ENCODE measurements around the gene EGFL8.
"Not testable (repeated sequence)": the region's sequence is repeated elsewhere in the genome, so short reads cannot be mapped to it uniquely, and the experiment has no call there.

Gene EGFL8

DNA sequence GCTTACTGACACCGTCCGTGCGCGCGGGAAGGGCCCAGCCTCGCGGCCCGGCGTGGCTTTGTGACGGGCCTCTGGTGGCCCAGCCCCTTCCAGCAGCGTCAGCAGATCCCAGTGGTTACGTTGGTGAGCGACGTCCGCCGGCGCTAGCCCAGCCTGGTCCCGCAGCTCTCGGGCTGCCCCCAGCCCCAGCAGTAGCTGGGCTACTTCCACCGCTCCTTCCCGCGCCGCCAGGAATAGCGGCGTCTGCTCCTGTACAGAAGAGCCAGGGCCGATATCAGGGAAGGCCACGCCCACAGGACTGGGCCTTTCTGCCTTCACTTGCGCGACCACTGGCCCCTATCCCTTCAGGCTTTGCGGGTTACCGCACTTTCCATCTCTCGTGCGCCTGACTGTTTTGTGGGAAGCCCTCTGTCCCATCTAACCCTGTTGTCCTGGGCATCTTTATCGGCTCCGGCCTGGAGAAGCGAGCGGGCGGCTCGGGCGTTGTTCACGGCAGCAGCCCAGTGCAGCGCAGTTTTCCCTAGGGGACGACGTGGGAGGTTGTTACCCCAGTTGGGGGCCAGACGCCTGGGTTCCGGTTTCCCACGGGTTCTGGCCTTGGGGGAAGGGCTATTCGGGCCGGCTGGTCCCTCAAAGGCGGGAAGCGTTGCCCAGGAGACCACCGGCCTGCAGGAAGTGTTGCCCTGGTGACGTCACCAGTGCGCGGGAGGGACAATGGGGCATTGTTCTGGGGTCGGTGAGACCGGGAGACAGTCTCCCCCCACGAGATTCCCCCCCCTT, 31.7 kb downstream of the EGFL8 start:
- peak; percentile 46 for DNase-seq (ENCODE audit: low spot score)

DNA sequence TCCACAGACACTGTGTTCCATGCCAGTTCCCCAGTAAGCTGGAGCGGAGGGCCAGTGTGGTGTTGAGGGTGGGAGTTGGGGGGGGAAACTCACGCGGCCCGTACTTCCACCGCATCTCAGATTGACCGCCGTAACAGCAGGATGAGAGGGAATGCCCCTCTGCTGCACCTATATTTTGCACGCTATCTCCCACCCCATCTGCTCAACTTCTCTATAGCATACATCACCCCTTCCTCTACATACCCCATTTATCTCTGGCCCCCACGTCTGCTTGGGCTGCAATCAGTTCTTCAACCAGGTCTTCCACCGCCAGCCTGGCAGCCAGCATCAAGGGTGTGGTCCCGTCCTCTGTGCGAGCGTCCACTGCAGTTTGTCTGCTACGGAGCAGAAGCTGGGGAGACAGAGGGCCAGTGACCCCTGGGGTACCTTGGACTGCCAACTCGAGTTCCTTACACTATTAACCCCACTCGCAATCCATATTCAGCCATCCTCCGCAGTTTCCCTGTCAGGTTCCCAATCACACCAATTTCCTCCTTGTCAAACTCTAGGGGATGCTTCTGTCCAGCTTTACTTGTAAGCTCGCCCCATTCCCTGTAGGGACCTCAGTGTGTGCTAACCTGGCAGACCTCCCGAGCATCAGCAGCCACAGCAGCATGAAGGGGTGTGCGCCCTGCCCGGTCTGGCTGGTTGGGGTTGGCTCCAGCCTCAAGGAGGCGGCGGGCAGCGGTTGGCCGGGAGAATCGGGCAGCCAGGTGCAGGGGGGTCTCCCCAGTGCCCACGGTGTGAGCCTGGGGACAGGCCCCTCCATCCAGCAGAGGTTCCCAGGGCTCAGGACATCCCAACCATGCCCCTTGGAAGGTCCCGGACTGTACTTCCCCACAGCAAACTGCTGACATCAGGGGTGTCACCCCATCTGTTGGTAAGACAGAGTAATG, 32.6 kb downstream of the EGFL8 start:
- DNase-seq (ENCODE audit: low spot score), result no peak

DNA sequence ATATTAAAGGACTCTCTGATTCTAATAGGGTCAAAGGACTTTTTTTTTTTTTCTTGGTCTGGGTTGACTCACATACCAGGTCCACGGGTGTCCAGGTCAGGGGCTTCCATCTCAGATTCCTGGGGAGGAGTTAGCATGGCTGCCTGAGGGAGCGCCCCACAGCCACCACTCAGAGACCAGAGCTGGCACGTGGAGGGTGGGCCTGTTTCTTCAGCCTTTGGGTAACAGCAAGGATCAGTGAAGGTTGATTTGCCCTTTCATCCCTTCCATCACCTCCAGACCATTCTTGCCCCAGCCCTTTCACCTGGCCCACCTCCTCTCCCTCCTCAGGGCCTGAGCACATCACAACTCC, 33.9 kb downstream of the EGFL8 start:
- no peak for DNase-seq (ENCODE audit: low spot score)

DNA sequence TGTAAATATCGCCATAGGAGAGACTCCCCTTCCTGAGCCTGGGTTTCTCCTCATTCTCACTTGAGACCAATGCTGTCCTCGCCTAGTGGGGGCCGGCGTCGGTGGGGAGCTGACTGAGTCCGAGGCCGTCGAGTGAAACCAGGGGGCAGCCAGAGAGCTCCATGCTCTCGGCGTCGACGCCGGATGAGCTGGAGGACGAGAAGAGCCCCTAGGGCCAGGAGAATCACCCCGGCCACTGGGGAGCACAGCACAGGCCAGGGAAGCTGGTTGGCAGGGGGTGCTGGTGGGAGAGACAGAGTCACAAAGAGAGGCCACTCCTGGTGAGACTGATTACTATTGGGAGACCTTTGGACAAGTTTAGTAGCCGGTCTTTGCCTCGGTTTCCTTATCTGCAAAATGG, 34.5 kb downstream of the EGFL8 start:
- DNase-seq (ENCODE audit: low spot score), result no peak

DNA sequence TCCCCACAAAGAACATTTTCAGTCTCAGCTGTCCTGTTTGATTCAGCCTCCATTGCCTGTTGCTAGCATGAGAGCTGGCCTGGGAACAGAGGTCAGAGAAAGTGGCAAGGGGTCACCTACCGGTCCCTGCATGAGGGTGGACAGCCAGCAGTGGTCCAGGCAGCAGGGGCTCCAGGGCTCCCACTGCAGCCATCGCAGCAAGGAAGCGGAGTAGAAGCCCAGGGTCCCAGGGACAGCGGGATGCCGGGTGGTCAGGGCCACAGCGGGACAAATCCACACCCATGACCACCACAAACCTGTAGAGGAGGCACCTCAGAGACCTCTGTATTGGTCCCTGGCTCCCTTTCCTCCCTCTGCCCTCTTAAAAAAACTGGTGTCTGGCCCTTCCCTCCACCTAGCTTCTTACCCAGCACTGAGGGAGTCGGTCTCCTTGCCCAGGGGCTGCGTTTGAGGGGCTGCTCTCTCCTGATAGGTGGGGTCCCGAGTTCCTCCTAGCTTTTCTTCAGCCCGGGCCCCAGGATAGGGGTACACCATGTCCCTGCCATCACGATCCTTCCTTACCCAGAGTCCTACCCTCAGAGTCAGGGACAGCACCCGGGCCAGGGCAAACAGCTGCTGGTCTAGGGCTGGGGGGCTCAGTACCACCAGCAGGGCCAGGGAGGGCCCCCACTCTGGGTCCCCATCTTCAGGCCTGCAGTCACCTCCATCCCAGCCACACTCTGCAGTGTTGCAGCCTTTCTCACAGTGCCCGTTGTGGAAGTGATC, 36.5 kb downstream of the EGFL8 start:
- no peak for DNase-seq (ENCODE audit: low spot score)

DNA sequence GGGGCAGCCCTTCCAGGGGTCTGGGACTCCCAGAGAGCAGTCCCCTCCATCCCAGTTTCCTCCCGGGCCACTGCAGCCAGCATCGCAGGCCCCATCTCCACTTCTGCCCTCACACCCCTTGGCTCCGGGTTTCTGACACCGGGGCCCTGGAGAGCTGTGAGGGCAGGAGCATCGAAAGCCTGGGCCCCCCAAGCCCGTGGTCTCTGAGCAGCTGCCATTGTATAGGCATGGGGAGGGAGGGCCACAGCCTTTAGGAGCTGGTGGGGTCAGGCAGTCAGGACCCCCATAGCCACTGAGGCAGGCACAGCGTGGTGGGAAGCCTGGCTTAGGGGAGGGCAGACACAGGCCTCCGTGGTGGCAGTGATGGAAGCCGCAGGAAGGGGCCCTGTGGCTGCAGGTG, 37.8 kb downstream of the EGFL8 start:
- DNase-seq (ENCODE audit: low spot score), result no peak

DNA sequence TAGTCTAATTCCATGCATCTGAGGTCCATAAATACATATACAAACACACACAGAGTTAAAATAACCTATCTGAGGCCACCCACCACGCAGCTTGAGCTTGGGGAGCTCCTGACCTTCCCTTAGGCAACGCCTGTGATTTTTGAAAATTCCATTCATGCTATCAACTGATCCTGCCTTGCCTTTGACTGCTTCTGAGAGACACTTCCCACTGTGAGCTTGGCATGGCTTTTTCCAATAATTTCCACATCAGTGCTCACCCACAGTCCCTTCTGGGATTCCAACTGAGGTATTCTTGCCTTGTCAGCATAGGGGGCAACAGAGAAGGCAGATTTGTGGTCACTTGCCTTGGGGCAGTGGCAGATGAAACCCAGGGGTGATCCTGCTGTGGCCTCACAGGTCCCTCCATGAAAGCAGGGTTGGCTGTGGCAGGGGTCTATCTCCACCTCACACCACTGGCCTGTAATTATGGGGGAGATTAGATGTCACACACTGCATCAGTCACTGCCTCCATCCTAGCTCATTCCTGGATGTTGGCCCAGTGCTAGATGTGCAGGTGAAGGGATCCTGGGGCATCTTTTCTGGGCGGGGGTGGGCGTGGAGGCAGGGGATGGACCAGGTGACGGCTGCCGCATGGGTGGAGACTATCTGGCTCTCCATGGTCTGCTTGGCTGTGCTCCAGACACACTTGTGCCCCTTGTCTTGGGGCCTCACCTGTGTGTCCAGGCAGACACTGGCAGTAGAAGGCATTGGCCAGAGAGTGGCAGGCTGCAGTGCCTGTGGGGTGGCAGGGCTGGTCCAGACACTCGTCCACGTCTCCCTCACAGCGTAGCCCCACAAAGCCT, 39.3 kb downstream of the EGFL8 start:
- no peak for DNase-seq (ENCODE audit: low spot score)

DNA sequence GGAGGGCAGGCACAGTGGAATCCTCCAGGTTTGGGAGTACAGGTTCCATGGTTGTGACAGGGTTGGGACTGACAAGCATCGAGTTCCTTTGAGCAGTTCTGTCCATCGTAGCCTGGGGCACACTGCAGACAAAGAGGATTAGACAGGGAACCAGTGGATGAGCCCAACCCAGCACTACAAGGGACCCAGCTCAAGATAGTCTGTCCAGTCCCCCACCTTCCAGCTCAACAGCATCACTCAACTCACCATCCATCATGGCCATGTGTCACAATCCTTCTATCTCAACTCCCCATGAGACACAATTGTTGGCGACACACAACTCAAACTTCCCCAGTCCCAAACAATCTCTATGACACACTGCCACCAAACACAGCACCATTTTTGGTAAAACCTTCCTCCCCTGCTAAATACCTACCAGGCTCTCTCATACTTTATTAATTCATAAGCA, 39.9 kb downstream of the EGFL8 start:
- no peak for DNase-seq (ENCODE audit: low spot score)

DNA sequence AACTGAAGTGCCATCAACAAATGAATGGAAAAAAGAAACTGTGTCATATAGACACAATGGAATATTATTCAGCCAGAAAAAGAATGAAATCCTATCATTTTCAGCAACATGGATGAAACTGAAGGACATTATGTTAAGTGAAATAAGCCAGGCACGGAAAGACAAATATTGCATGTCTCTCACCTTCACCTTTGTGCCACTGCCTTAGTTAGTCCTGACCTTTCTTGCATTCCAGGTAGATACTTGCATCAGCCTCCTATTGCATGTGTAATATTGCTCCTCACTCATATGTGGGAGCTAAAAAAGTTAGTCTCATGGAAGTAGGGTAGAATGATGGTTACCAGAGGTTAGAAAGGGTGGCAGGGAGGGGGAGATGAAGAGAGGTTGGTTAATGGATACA, 44.6 kb downstream of the EGFL8 start:
- no peak for DNase-seq (ENCODE audit: low spot score)

DNA sequence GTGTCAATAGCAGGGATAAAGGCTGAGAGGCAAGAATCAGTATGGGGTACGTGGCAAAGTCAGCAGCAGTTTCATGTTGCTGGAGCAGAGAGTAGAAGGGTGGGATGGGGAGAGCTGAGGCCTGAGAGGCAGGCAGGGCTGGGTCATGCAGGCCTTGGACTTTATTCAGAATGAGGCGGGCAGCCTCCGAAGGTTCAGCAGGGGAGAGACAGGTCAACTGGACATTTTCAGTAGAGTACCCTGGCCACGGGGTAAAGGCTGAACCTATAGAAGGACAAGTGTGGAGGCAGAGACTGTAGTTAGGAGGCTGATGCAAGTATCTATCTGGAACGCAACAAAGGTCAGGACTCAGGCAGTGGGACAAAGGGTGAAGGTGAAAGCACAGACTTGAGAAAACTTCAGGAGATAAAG, 45.8 kb downstream of the EGFL8 start:
- no peak for DNase-seq (ENCODE audit: low spot score)

DNA sequence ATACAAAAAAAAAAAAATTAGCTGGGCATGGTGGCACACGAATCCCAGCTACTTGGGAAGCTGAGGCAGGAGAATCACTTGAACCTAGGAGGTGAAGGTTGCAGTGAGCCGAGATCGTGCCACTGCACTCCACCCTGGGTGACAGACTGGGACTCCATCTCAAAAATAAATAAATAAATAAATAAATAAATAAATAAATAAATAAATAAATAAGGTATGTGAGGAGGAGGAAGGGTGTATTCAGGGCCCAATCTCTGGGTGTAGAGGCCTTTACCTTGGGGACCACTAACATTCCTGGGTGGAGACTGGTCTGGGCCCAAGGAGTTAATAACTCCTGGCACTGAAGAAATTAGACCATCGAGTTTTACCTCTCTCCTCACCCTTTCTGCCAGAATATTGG, 47.0 kb downstream of the EGFL8 start:
- DNase-seq (ENCODE audit: low spot score), result not testable (repeated sequence)

DNA sequence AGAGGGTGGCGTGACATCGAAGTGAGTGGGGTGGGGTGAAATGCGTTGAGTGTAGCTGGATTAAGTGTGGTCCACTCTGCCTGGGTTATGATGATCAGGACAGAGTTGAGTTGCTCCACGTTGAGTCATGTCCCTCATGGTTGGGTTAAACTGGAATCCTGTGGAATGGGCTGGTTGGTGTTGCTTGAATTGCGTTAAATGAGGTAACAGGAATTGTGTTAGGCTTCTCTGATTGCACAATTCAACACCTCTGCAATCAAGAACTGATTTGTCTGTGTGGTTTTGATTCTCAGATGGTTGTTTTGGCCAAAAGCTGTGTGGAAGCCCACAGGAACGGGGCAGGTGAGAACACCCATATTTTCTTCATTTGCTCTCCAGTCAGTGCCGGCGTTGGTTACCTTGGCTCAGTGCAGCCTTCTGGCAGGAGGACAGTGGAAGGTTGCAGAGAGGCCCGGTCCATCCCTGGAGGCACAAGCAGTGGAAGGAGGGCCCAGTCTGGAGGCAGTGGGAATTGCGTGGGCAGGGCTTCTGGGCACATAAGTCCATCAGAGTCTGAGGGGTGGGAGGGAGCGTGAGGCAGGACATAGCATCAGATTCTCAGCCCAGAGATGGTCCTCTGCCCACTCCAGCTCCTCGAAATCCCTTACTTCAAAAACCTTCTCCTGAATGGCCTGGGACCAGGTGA, 47.8 kb downstream of the EGFL8 start:
- DNase-seq (ENCODE audit: low spot score), result no peak

DNA sequence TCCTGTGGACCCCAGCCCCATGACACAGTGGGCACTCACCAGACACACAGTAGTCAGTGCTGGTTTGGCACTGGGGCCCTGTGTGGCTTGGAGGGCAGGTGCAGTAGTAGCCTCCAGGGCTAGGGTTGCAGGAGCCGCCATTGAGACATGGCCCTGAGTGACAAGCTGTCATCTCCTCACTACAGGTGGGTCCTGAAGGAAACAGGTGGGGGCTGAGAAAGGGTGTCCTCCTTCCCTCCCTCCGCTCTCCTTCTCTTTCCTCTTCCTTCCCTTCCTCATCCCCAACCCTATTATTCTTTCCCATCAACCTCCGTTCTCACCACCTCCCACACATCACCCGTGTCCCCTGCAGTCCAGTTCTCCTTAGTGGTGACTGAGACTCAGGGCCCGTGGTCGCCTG, 49.3 kb downstream of the EGFL8 start:
- DNase-seq (ENCODE audit: low spot score), result no peak

DNA sequence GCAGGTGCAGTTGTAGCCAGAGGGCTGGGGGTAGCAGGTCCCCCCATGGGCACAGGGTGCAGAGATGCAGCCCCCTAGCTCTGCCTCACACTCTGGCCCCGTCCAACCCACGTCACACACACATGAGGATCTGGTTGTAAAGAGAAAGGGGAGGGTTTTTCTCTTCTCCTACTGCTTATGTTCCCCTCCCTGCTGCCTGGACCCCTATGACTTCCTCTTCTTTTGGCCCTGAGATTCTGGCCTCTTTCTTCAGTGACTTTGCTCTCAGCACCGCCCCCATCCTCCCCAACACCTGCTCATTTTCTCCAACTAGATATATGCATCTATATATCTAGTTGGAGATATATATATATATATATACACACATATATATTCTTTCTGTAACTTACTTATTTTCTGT, 49.7 kb downstream of the EGFL8 start:
- DNase-seq (ENCODE audit: low spot score), result no peak

DNA sequence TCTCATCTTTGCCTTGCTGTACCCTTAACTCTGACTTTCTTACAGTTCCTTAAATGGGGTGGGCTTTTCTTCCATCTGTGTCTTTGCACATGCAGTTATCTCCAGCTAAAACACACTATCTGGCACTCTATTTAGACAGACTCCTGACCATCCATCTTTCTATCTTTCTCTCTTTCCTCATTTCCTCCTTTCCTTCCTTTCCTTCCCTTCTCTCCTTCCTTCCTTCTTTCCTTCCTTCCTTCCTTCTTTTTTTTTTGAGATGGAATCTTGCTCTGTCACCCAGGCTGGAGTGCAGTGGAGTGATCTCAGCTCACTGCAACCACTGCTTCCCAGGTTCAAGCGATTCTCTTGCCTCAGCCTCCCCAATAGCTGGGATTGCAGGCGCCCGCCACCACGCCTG, 51.2 kb downstream of the EGFL8 start:
- DNase-seq (ENCODE audit: low spot score), result no peak

DNA sequence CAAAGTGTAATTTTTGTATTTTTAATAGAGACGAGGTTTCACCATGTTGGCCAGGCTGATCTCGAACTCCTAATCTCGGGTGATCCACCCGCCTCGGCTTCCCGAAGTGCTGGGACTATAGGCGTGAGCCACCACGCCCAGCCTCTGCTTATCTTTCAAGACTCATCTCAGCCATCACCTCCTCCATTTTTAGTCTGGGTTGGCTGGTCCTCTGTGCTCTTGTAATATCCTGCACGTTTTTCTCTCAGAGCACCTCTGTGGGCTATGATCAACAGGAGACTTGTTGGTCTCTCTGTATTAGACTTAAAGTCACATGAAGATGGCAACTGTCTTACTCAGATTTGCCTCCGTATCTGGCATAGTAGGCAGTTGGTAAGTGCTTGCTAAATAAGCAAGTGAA, 51.9 kb downstream of the EGFL8 start:
- no peak for DNase-seq (ENCODE audit: low spot score)

DNA sequence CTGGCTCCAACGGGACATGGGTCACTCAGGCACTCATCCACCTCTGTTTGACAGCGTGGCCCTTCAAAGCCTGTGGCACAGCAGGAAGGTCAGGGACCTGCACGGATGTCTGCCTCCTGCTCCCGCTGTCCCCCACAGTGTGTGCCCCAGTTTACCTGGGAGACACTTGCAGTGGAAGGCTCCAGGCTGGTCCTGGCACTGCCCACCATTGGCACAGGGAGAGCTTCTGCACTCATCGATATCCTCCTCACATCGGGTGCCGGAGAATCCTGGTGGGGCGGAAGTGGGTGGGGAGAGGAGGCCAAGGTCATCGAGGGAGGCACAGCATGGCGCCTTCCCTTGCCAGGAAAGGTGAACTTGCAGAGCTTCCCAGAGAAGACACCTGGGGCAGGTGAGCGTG, 52.6 kb downstream of the EGFL8 start:
- no peak for DNase-seq (ENCODE audit: low spot score)
